ENCODE measurements around the gene POLR3C.
"Not testable (repeated sequence)": the region's sequence is repeated elsewhere in the genome, so short reads cannot be mapped to it uniquely, and the experiment has no call there.

Gene POLR3C

DNA sequence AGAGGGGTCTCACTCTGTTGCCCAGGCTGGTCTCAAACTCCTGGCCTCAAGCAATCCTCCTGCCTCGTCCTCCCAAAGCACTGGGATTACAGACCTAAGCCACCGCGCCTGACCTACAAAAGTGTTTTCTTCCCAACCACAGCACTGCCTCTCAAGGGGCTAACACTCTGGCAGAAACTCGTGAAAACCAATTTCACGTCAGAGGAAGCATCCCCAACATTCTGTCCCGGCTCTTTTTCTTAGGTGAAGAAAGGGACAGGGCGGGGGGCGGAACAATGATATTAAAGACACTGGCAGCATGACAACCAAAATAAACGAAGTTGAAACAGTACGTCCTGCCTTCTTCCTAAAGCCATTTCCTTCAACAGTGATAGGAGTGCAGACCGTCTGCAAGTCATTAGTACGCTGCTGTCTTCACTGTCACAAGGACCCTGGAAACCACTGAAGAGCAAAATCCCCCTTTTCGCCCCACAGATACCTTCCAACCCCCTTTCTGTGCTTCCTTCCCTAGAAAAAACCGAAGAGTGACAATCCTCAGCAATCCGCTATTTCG lies 1.1 kb upstream of the POLR3C start:
- DNase-seq: not testable (repeated sequence)

- no peak for DNase-seq
These were observed 471 bp downstream of the POLR3C start for GRCh38 chr1:145824499-145824842.

DNA sequence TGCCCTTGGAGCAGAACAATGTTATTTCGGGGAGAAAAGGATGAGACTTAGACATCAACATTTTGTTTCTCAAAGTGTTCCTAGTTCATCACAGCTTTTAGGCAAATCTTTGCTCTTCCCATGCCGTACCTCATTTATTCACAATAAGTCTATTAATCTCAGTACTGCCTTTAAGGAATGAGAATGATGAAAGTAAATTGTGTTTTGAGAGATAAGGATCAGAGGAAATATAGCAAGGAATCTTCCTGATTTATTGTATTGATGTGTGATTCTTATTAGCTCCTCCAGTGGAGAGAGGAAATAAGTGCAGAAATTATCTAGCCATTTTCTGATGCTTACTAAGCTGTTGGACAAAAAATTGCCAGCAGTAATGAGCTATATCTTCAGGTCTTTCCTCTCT lies 2.0 kb downstream of the POLR3C start:
- no peak for DNase-seq

GRCh38 chr1:145827966-145828365 lies 4.0 kb downstream of the POLR3C start:
- no peak for DNase-seq

GRCh38 chr1:145828367-145829026 lies 4.5 kb downstream of the POLR3C start:
- DNase-seq: no peak

- DNase-seq: not testable (repeated sequence)
These were observed 6.8 kb downstream of the POLR3C start for GRCh38 chr1:145830810-145831209.

GRCh38 chr1:145837656-145838055 lies 13.7 kb downstream of the POLR3C start:
- no peak for DNase-seq

GRCh38 chr1:145843031-145843430 lies 19.0 kb downstream of the POLR3C start:
- no peak for DNase-seq

DNA sequence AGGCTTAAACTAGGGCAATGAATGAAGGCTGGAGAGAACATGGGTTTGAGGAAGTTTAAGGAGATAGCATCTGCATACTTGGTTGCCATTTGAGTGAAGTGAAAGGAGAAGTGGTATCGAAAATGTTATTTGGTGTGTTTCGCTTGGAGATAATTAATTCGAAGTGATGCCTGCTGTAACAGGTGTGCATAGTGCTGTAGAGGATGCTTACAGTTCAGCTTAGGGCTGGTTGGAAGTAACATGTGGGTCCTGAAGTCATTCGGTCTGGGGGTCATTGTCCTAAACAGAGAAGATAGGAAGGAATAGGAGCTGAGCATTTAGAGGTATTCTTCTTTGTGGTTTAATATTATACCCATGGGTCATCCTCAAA lies 21.1 kb downstream of the POLR3C start:
- DNase-seq: no peak

GRCh38 chr1:145845514-145846161 lies 21.6 kb downstream of the POLR3C start, which contains the start of gene NUDT17:
Gene NUDT17 (plus strand): TSS chr1:145845630. CDS start chr1:145845641, 11 bp downstream.
- peak; percentile 69 to 70 for DNase-seq

- DNase-seq: no peak
These were observed 22.2 kb downstream of the POLR3C start for GRCh38 chr1:145846201-145846612.

- DNase-seq: no peak
These were observed 23.8 kb downstream of the POLR3C start for GRCh38 chr1:145847827-145848226.

GRCh38 chr1:145849356-145850160 lies 25.6 kb downstream of the POLR3C start:
- DNase-seq: no peak

GRCh38 chr1:145855426-145855948 lies 31.5 kb downstream of the POLR3C start:
- no peak for DNase-seq

- no peak for DNase-seq
These were observed 33.2 kb downstream of the POLR3C start for GRCh38 chr1:145857170-145857569.

DNA sequence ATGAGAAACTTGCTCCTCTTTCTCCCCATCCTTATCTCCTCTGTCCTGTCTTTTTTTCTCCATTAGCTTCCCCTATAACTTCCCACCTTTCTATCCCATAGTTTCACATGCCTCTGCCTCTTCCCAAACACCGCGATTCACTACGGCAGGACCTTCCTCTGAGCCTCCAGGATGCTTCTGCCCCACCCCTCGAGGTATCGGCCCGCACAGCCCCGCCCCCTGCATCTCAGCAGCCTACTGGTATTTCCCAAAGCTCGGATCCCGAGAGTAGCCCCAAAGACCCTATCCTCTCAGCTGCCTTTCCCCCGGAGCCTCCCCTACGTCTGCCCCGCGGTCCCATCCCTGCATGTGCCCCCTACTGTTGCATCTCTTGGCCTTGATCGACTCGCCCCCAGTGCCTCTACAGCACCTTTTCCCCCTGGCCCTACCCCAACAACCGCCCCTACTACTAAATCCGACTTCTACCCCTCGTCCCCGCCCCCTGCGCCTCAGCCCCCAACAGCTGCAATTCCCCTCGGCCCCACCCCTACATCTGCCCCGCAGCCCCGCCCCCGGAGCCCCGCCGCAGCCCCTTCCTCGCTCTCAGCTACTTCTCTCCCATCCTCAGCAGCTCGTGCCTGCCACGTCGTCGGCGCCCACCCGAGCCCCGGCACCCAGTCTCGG lies 34.4 kb downstream of the POLR3C start:
- peak; percentile 55 to 59 for DNase-seq

DNA sequence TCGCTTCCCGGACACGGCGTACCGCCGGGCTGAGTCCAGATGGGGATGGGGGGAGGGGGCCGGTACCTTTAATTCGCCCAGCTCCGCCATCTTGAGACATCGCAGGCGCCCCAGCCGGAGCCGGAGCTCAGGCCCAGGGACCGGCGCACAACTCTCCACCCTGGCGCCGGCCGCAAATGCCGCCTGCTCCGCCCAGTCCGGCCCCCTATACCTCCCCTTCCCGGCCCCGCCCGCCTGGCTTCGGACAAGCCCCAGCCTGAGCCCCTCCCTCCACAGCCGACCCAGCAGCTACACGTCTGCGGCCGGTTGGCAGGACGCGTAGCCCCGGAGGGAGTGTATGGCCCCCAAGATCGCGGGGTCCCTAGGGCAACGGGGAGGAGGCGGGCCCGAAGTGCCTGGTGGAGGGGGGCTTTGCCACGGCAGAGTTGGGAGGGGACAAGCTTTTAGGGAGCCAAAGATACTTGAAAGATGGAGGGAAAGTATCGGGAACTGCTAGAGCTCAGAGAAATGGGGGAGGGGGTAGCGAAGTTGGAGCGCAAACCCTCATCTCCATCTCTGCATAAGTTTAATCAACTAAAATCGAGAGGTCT lies 35.0 kb downstream of the POLR3C start, which contains the start of gene PIAS3:
Gene PIAS3 (minus strand): TSS at position 181 of the 590 bp plus-strand sequence. CDS start 91 bp downstream, at position 90.
- DNase-seq: peak; percentile 67 to 72

- peak; percentile 62 to 65 for DNase-seq
These were observed 35.6 kb downstream of the POLR3C start for GRCh38 chr1:145859491-145860023.

GRCh38 chr1:145863282-145864018 lies 39.5 kb downstream of the POLR3C start:
- DNase-seq: no peak

DNA sequence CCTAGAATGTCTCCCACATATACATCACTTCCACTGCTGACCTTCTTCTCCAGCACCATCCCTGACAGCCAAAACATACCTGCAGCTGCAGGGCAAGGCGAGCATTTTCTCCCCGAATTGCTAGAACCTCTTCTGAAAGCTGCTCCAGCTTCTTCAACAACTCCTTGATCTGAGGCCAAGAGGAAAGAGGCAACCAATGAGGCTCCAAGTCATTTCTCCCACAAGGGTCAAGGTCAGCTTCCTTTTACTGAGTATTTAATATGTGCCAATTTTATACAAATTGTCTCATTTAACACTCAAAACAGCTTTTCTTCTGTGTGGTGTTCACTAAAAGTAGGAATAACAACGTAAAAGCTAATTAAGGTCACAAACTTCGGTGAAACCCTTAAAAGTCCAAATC lies 44.2 kb downstream of the POLR3C start:
- no peak for DNase-seq
